ENCODE measurements around the gene ADAM12. TPM values are rescaled to one million over a fixed set of nuclear protein-coding genes. Genes with fewer than 3 reads are reported as not detected.

ADAM12 gene
- total RNA-seq, 1 experiment from 2014 or later = not detected

GRCh38 chr10:126036515-126036914, 351.8 kb downstream of the ADAM12 start:
- H3K4me3 ChIP-seq (ENCODE audit: low read length) = no peak overlapping the region
- peaks cover 2% of the 10 kb centered on the region; the same call in 1 of the 2 replicates for H3K9me3 ChIP-seq (ENCODE audit: low read length)
- no peak overlapping the region for H3K4me2 ChIP-seq (ENCODE audit: low read depth, low read length, poor library complexity, severe bottlenecking)
- no peaks in the 10 kb centered on the region for H3K9me2 ChIP-seq (replicated peaks; ENCODE audit: insufficient read depth, low read length)
- no peaks in the 10 kb centered on the region for H4K20me1 ChIP-seq (ENCODE audit: insufficient read depth, low read depth, low read length)
- no peaks in the 10 kb centered on the region; the same call in 1 of the 2 replicates for H3K27me3 ChIP-seq (ENCODE audit: low read length)
- H3K79me2 ChIP-seq (ENCODE audit: low read length) = no peaks in the 10 kb centered on the region
- H3K27ac ChIP-seq (ENCODE audit: low read length) = no peak overlapping the region
- no peaks in the 10 kb centered on the region for H3K36me3 ChIP-seq (ENCODE audit: insufficient read depth, low read length)
- H2AFZ ChIP-seq (ENCODE audit: low read length) = no peak overlapping the region
- no peak overlapping the region for H3K9ac ChIP-seq (ENCODE audit: low read length)
- peaks cover 8% of the 10 kb centered on the region for H3K4me1 ChIP-seq (ENCODE audit: low read length)
- DNase-seq = no peak

GRCh38 chr10:126034586-126034985, 353.7 kb downstream of the ADAM12 start:
- no peak overlapping the region for H3K27ac ChIP-seq (ENCODE audit: low read length)
- H3K4me2 ChIP-seq (ENCODE audit: low read depth, low read length, poor library complexity, severe bottlenecking) = no peak overlapping the region
- DNase-seq = no peak
- no peak overlapping the region for H3K9ac ChIP-seq (ENCODE audit: low read length)
- no peak overlapping the region for H3K4me3 ChIP-seq (ENCODE audit: low read length)
- no peaks in the 10 kb centered on the region; the same call in 1 of the 2 replicates for H3K27me3 ChIP-seq (ENCODE audit: low read length)
- H3K4me1 ChIP-seq (ENCODE audit: low read length) = no peaks in the 10 kb centered on the region
- H3K9me2 ChIP-seq (replicated peaks; ENCODE audit: insufficient read depth, low read length) = no peaks in the 10 kb centered on the region
- H4K20me1 ChIP-seq (ENCODE audit: insufficient read depth, low read depth, low read length) = no peaks in the 10 kb centered on the region
- H3K36me3 ChIP-seq (ENCODE audit: insufficient read depth, low read length) = no peaks in the 10 kb centered on the region
- peaks cover 2% of the 10 kb centered on the region; the same call in 1 of the 2 replicates for H3K9me3 ChIP-seq (ENCODE audit: low read length)
- no peaks in the 10 kb centered on the region for H3K79me2 ChIP-seq (ENCODE audit: low read length)
- no peak overlapping the region for H2AFZ ChIP-seq (ENCODE audit: low read length)

- Histone ChIP-seq H3K4me1 (ENCODE audit: low read length) (no peaks in the 10 kb centered on the region), H4K20me1 (ENCODE audit: insufficient read depth, low read depth, low read length) (no peaks in the 10 kb centered on the region), H3K9me3 (ENCODE audit: low read length) (peaks cover 2% of the 10 kb centered on the region; the same call in 1 of the 2 replicates), H2AFZ (ENCODE audit: low read length) (no peak overlapping the region), H3K79me2 (ENCODE audit: low read length) (no peaks in the 10 kb centered on the region), H3K4me3 (ENCODE audit: low read length) (no peak overlapping the region), H3K27me3 (ENCODE audit: low read length) (no peaks in the 10 kb centered on the region; the same call in 1 of the 2 replicates), H3K36me3 (ENCODE audit: insufficient read depth, low read length) (no peaks in the 10 kb centered on the region), H3K9me2 (replicated peaks; ENCODE audit: insufficient read depth, low read length) (no peaks in the 10 kb centered on the region), H3K9ac (ENCODE audit: low read length) (no peak overlapping the region), H3K4me2 (ENCODE audit: low read depth, low read length, poor library complexity, severe bottlenecking) (no peak overlapping the region), H3K27ac (ENCODE audit: low read length) (no peak overlapping the region)
- no peak for DNase-seq
Observed at GRCh38 chr10:126029999-126030398, 358.3 kb downstream of the ADAM12 start.

GRCh38 chr10:126027692-126028091, 360.6 kb downstream of the ADAM12 start:
- H3K27me3 ChIP-seq (ENCODE audit: low read length) = no peaks in the 10 kb centered on the region
- H3K4me1 ChIP-seq (ENCODE audit: low read length) = no peaks in the 10 kb centered on the region
- no peaks in the 10 kb centered on the region for H3K9me3 ChIP-seq (ENCODE audit: low read length)
- no peak overlapping the region for H3K9ac ChIP-seq (ENCODE audit: low read length)
- no peaks in the 10 kb centered on the region for H3K36me3 ChIP-seq (ENCODE audit: insufficient read depth, low read length)
- no peaks in the 10 kb centered on the region for H3K9me2 ChIP-seq (replicated peaks; ENCODE audit: insufficient read depth, low read length)
- H3K4me3 ChIP-seq (ENCODE audit: low read length) = no peak overlapping the region
- no peaks in the 10 kb centered on the region for H4K20me1 ChIP-seq (ENCODE audit: insufficient read depth, low read depth, low read length)
- H2AFZ ChIP-seq (ENCODE audit: low read length) = no peak overlapping the region
- no peak for DNase-seq
- H3K79me2 ChIP-seq (ENCODE audit: low read length) = no peaks in the 10 kb centered on the region
- H3K27ac ChIP-seq (ENCODE audit: low read length) = no peak overlapping the region
- H3K4me2 ChIP-seq (ENCODE audit: low read depth, low read length, poor library complexity, severe bottlenecking) = no peak overlapping the region

- no peaks in the 10 kb centered on the region for H3K27me3 ChIP-seq (ENCODE audit: low read length)
Observed at GRCh38 chr10:126022841-126023240, 365.4 kb downstream of the ADAM12 start.

GRCh38 chr10:126021833-126022500, 366.3 kb downstream of the ADAM12 start:
- H3K4me1 ChIP-seq (ENCODE audit: low read length) = no peaks in the 10 kb centered on the region

More at GRCh38 chr10:126022841-126023240, 365.4 kb downstream of the ADAM12 start:
- no peak overlapping the region for H2AFZ ChIP-seq (ENCODE audit: low read length)
- H3K4me1 ChIP-seq (ENCODE audit: low read length) = no peaks in the 10 kb centered on the region
- no peaks in the 10 kb centered on the region for H3K9me3 ChIP-seq (ENCODE audit: low read length)
- no peaks in the 10 kb centered on the region for H3K79me2 ChIP-seq (ENCODE audit: low read length)
- H3K9me2 ChIP-seq (replicated peaks; ENCODE audit: insufficient read depth, low read length) = no peaks in the 10 kb centered on the region
- no peak overlapping the region for H3K4me3 ChIP-seq (ENCODE audit: low read length)
- no peak overlapping the region for H3K4me2 ChIP-seq (ENCODE audit: low read depth, low read length, poor library complexity, severe bottlenecking)
- no peak overlapping the region for H3K9ac ChIP-seq (ENCODE audit: low read length)
- H3K27ac ChIP-seq (ENCODE audit: low read length) = no peak overlapping the region
- DNase-seq = no peak
- no peaks in the 10 kb centered on the region for H3K36me3 ChIP-seq (ENCODE audit: insufficient read depth, low read length)
- H4K20me1 ChIP-seq (ENCODE audit: insufficient read depth, low read depth, low read length) = no peaks in the 10 kb centered on the region

GRCh38 chr10:126017961-126018560, 370.2 kb downstream of the ADAM12 start:
- DNase-seq = no peak
- no peaks in the 10 kb centered on the region for H3K27me3 ChIP-seq (ENCODE audit: low read length)
- H3K4me2 ChIP-seq (ENCODE audit: low read depth, low read length, poor library complexity, severe bottlenecking) = no peak overlapping the region
- H3K9ac ChIP-seq (ENCODE audit: low read length) = no peak overlapping the region
- no peaks in the 10 kb centered on the region for H3K9me2 ChIP-seq (replicated peaks; ENCODE audit: insufficient read depth, low read length)
- H3K4me3 ChIP-seq (ENCODE audit: low read length) = no peak overlapping the region
- H2AFZ ChIP-seq (ENCODE audit: low read length) = no peak overlapping the region
- no peaks in the 10 kb centered on the region for H3K9me3 ChIP-seq (ENCODE audit: low read length)
- no peaks in the 10 kb centered on the region for H3K79me2 ChIP-seq (ENCODE audit: low read length)
- H3K27ac ChIP-seq (ENCODE audit: low read length) = no peak overlapping the region
- no peaks in the 10 kb centered on the region for H4K20me1 ChIP-seq (ENCODE audit: insufficient read depth, low read depth, low read length)
- no peaks in the 10 kb centered on the region for H3K36me3 ChIP-seq (ENCODE audit: insufficient read depth, low read length)
- no peaks in the 10 kb centered on the region for H3K4me1 ChIP-seq (ENCODE audit: low read length)

More at GRCh38 chr10:126021833-126022500, 366.3 kb downstream of the ADAM12 start:
- no peaks in the 10 kb centered on the region for H3K9me3 ChIP-seq (ENCODE audit: low read length)
- H2AFZ ChIP-seq (ENCODE audit: low read length) = no peak overlapping the region
- no peak overlapping the region for H3K27ac ChIP-seq (ENCODE audit: low read length)
- no peaks in the 10 kb centered on the region for H3K27me3 ChIP-seq (ENCODE audit: low read length)
- no peak for DNase-seq
- no peaks in the 10 kb centered on the region for H3K9me2 ChIP-seq (replicated peaks; ENCODE audit: insufficient read depth, low read length)
- H3K9ac ChIP-seq (ENCODE audit: low read length) = no peak overlapping the region
- H3K4me2 ChIP-seq (ENCODE audit: low read depth, low read length, poor library complexity, severe bottlenecking) = no peak overlapping the region
- no peak overlapping the region for H3K4me3 ChIP-seq (ENCODE audit: low read length)
- H4K20me1 ChIP-seq (ENCODE audit: insufficient read depth, low read depth, low read length) = no peaks in the 10 kb centered on the region
- no peaks in the 10 kb centered on the region for H3K79me2 ChIP-seq (ENCODE audit: low read length)
- H3K36me3 ChIP-seq (ENCODE audit: insufficient read depth, low read length) = no peaks in the 10 kb centered on the region

- no peaks in the 10 kb centered on the region for H4K20me1 ChIP-seq (ENCODE audit: insufficient read depth, low read depth, low read length)
- no peak overlapping the region for H3K4me3 ChIP-seq (ENCODE audit: low read length)
- no peaks in the 10 kb centered on the region for H3K36me3 ChIP-seq (ENCODE audit: insufficient read depth, low read length)
- DNase-seq = no peak
- H3K9me3 ChIP-seq (ENCODE audit: low read length) = no peaks in the 10 kb centered on the region
- H3K79me2 ChIP-seq (ENCODE audit: low read length) = no peaks in the 10 kb centered on the region
- no peaks in the 10 kb centered on the region for H3K27me3 ChIP-seq (ENCODE audit: low read length)
- H3K9me2 ChIP-seq (replicated peaks; ENCODE audit: insufficient read depth, low read length) = no peaks in the 10 kb centered on the region
- H3K4me1 ChIP-seq (ENCODE audit: low read length) = no peaks in the 10 kb centered on the region
- H3K4me2 ChIP-seq (ENCODE audit: low read depth, low read length, poor library complexity, severe bottlenecking) = no peak overlapping the region
- H3K27ac ChIP-seq (ENCODE audit: low read length) = no peak overlapping the region
- no peak overlapping the region for H2AFZ ChIP-seq (ENCODE audit: low read length)
- no peak overlapping the region for H3K9ac ChIP-seq (ENCODE audit: low read length)
Observed at GRCh38 chr10:126016882-126017281, 371.4 kb downstream of the ADAM12 start.
